KBM-7 (cell line): ENCODE measurements around the gene SCGB1C2.

Source experiments
- DNase-seq: peaks from one replicate; pipeline ENCODE4 v3.0.0-alpha.2; 2015
- in situ Hi-C: fragments of 300-500 bp; cut with MboI; formaldehyde crosslinking; loops from 2 replicates; pipeline ENCODE4 v1.14.3; 2020; ENCODE audit warnings: low sequenced_read_pairs, low pct_unique_long_range_greater_than_20kb, mixed read lengths

The SCGB1C2 gene

DNA sequence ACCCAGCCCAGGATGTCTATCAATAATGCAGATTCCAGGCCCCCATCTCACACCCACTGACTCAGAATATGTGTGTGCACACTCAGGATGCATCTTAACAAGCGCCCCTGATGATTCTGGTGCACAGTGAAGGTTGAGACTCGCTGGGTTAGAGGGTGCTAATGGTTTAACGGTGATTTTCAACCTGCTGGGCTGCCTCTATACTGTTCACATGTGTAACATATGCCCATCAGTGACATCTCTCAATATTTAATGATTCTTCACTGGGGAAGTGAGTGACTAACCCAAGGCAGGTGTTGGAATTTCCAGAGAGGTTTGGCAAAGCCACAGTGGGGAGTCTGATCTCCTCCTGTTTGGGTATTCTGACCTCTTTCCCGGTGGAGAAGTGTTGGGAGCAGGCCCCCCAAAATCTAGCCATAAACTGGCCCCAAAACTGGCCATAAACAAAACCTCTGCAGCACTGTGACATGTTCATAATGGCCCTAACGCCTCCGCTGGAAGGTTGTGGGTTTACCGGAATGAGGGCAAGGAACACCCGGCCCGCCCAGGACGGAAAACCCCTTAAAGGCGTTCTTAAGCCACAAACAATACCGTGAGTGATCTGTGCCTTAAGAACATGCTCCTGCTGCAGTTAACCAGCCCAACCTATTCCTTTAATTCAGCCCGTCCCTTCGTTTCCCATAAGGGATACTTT is 48.2 kb downstream of the SCGB1C2 start:
- DNase-seq = no peak
- in situ Hi-C loops = no loop called here

DNA sequence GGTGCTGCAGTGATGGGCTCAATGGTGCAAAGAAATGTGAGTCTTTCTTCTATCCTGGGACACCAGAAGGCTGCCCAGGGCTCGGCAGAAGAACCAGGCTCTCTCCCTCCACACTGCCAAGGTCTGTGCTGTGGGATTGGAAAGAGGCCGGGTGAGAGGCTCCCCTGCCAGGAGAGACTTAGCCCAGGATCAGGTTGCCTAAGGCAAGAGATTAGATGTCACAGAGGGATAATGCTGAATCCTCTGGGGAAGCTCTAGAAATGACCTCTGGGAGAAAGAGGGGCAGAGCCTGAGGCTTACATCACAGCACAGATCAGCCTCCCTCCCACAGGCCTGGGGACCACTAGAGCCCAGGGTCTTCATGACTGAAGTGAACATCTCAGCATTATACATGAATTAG is 49.8 kb downstream of the SCGB1C2 start:
- DNase-seq = no peak
- in situ Hi-C loops = no loop called here
